Measurements from ENCODE around the gene NDUFA8. TPM values are rescaled to one million over a fixed set of nuclear protein-coding genes. Genes with fewer than 3 reads are reported as not detected.

The NDUFA8 gene
- total and polyA plus RNA-seq, 2 experiments from 2014 or later: 35.5 to 133 TPM

GRCh38 chr9:122155796-122156195, 3.8 kb downstream of the NDUFA8 start:
- no peaks in the 10 kb centered on the region for H3K36me3 ChIP-seq (ENCODE audit: low read depth)
- no peak overlapping the region for H3K4me2 ChIP-seq (ENCODE audit: unreplicated experiment)
- no peak overlapping the region for H2AFZ ChIP-seq
- peaks cover 86% of the 10 kb centered on the region for H3K79me2 ChIP-seq (ENCODE audit: insufficient read depth)
- TF ChIP-seq EZH2 (IDR thresholded peaks at IDR 0.05; ENCODE audit: insufficient read depth, poor library complexity, severe bottlenecking) (no peak), EZH2phosphoT487 (IDR thresholded peaks at IDR 0.05; ENCODE audit: insufficient read depth, low read depth) (no peak)
- WGBS, 2 experiments (ENCODE audit: low coverage in 1 of 2, low lambda C conversion rate in 2 of 2, missing lambda C conversion rate in 2 of 2): 99% methylated on average over 4 of the region's 4 CpGs
- H3K27ac ChIP-seq: no peak overlapping the region
- peaks cover 3% of the 10 kb centered on the region; the same call in 1 of the 2 replicates for H3K4me1 ChIP-seq (ENCODE audit: insufficient read depth)
- no peaks in the 10 kb centered on the region for H3K9me3 ChIP-seq (ENCODE audit: low read depth)
- no peaks in the 10 kb centered on the region for H3K9me2 ChIP-seq (ENCODE audit: insufficient read depth)
- H3K4me3 ChIP-seq: no peak overlapping the region
- in situ Hi-C loops (cut with MboI): no loop called here
- no peak overlapping the region for H3K9ac ChIP-seq
- H3F3A ChIP-seq (ENCODE audit: insufficient read depth): no peaks in the 10 kb centered on the region
- H3K27me3 ChIP-seq (replicated peaks; ENCODE audit: insufficient read depth): no peaks in the 10 kb centered on the region
- DNase-seq: peak; percentile 31
- no peaks in the 10 kb centered on the region for H4K20me1 ChIP-seq (ENCODE audit: insufficient read depth)

- no peak for DNase-seq
- no peak overlapping the region for H3K4me3 ChIP-seq
- no peaks in the 10 kb centered on the region for H3K9me3 ChIP-seq (ENCODE audit: low read depth)
- H3K4me1 ChIP-seq (ENCODE audit: insufficient read depth): no peaks in the 10 kb centered on the region
- TF ChIP-seq EZH2phosphoT487 (IDR thresholded peaks at IDR 0.05; ENCODE audit: insufficient read depth, low read depth) (no peak), EZH2 (IDR thresholded peaks at IDR 0.05; ENCODE audit: insufficient read depth, poor library complexity, severe bottlenecking) (no peak)
- H3F3A ChIP-seq (ENCODE audit: insufficient read depth): no peaks in the 10 kb centered on the region
- H3K9me2 ChIP-seq (ENCODE audit: insufficient read depth): no peaks in the 10 kb centered on the region
- H3K4me2 ChIP-seq (ENCODE audit: unreplicated experiment): no peak overlapping the region
- H2AFZ ChIP-seq: no peak overlapping the region
- H3K36me3 ChIP-seq (ENCODE audit: low read depth): peaks cover 4% of the 10 kb centered on the region; the same call in 1 of the 2 replicates
- WGBS, 2 experiments (ENCODE audit: low coverage in 1 of 2, low lambda C conversion rate in 2 of 2, missing lambda C conversion rate in 2 of 2): 97 to 98% methylated on average over 4 of the region's 4 CpGs
- H3K9ac ChIP-seq: no peak overlapping the region
- no peaks in the 10 kb centered on the region for H3K27me3 ChIP-seq (replicated peaks; ENCODE audit: insufficient read depth)
- in situ Hi-C loops (cut with MboI): no loop called here
- no peak overlapping the region for H3K27ac ChIP-seq
- peaks cover 65% of the 10 kb centered on the region for H3K79me2 ChIP-seq (ENCODE audit: insufficient read depth)
- H4K20me1 ChIP-seq (ENCODE audit: insufficient read depth): no peaks in the 10 kb centered on the region
Measured at GRCh38 chr9:122151267-122151828, 8.2 kb downstream of the NDUFA8 start.

- TF ChIP-seq EZH2phosphoT487 (IDR thresholded peaks at IDR 0.05; ENCODE audit: insufficient read depth, low read depth) (no peak), EZH2 (IDR thresholded peaks at IDR 0.05; ENCODE audit: insufficient read depth, poor library complexity, severe bottlenecking) (no peak)
- no peaks in the 10 kb centered on the region for H3K9me3 ChIP-seq (ENCODE audit: low read depth)
- no peak overlapping the region for H3K9ac ChIP-seq
- no peak overlapping the region for H3K4me3 ChIP-seq
- 88 to 97% methylated on average over 2 of the region's 2 CpGs for WGBS, 2 experiments (ENCODE audit: low coverage in 1 of 2, low lambda C conversion rate in 2 of 2, missing lambda C conversion rate in 2 of 2)
- H3K9me2 ChIP-seq (ENCODE audit: insufficient read depth): no peaks in the 10 kb centered on the region
- peaks cover 9% of the 10 kb centered on the region for H3K79me2 ChIP-seq (ENCODE audit: insufficient read depth)
- H3K27me3 ChIP-seq (replicated peaks; ENCODE audit: insufficient read depth): no peaks in the 10 kb centered on the region
- peaks cover 4% of the 10 kb centered on the region; the same call in 1 of the 2 replicates for H3K36me3 ChIP-seq (ENCODE audit: low read depth)
- no peak for DNase-seq
- H3F3A ChIP-seq (ENCODE audit: insufficient read depth): no peaks in the 10 kb centered on the region
- H2AFZ ChIP-seq: no peak overlapping the region
- H4K20me1 ChIP-seq (ENCODE audit: insufficient read depth): no peaks in the 10 kb centered on the region
- no peaks in the 10 kb centered on the region for H3K4me1 ChIP-seq (ENCODE audit: insufficient read depth)
- no peak overlapping the region for H3K4me2 ChIP-seq (ENCODE audit: unreplicated experiment)
- in situ Hi-C loops (cut with MboI): no loop called here
- no peak overlapping the region for H3K27ac ChIP-seq
Measured at GRCh38 chr9:122145592-122145863, 14.1 kb downstream of the NDUFA8 start.

DNA sequence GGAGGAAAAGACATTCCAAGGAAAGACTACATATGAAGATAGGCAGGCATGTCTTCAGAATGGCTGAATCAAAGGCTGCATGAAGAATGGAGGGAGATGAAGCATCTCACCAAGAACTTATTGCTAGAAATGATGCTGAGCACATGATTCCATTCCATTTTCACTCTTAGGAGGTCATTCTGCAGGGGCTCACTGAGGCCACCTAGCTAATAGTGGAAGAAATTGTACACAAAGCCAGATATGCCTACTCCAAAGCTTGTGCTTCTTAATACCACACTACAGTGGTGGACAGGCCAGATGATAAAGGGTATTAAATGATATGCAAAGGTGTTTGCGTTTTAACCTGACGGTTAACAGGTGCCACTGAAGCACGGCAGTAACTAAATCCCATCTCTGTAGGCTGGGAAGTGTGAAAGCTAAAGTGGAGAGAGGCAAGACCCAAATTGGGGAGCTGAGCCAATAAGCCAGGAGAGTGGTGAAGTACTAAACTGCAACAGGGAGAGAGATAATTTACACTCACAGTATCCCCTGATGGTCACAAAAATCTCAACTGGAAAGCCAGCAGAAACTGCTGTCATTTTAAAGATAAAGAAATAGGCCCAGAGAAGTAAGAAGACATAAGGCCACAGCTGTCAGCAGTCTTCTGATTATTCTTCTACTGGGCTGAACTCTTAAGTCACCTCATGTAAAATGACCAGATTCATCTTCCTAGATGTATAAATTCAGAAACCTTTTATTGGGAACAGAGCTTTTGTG, 14.6 kb downstream of the NDUFA8 start:
- Histone ChIP-seq H4K20me1 (ENCODE audit: insufficient read depth) (no peaks in the 10 kb centered on the region), H3K4me3 (no peak overlapping the region), H3K9ac (no peak overlapping the region), H3K79me2 (ENCODE audit: insufficient read depth) (peaks cover 4% of the 10 kb centered on the region), H3K9me2 (ENCODE audit: insufficient read depth) (no peaks in the 10 kb centered on the region), H3K4me1 (ENCODE audit: insufficient read depth) (no peaks in the 10 kb centered on the region), H2AFZ (no peak overlapping the region), H3F3A (ENCODE audit: insufficient read depth) (no peaks in the 10 kb centered on the region), H3K9me3 (ENCODE audit: low read depth) (no peaks in the 10 kb centered on the region), H3K27me3 (replicated peaks; ENCODE audit: insufficient read depth) (no peaks in the 10 kb centered on the region), H3K36me3 (ENCODE audit: low read depth) (peaks cover 4% of the 10 kb centered on the region; the same call in 1 of the 2 replicates), H3K27ac (no peak overlapping the region), H3K4me2 (ENCODE audit: unreplicated experiment) (no peak overlapping the region)
- in situ Hi-C loops (cut with MboI): no loop called here
- no peak for TF ChIP-seq EZH2phosphoT487 (IDR thresholded peaks at IDR 0.05; ENCODE audit: insufficient read depth, low read depth)
- TF ChIP-seq EZH2 (IDR thresholded peaks at IDR 0.05; ENCODE audit: insufficient read depth, poor library complexity, severe bottlenecking): no peak
- peak; percentile 33 for DNase-seq
- WGBS, 2 experiments (ENCODE audit: low coverage in 1 of 2, low lambda C conversion rate in 2 of 2, missing lambda C conversion rate in 2 of 2): 92 to 97% methylated on average over 3 of the region's 3 CpGs

Measured in GM23248 (cell line).